Epithelial cell of proximal tubule (primary cell): Measurements from ENCODE around the gene ABL2. TPM values are rescaled to one million over a fixed set of nuclear protein-coding genes. Genes with fewer than 3 reads are reported as not detected.
A peak's percentile ranks its signal among the peaks of the same experiment; 100 is the strongest.

ENCODE experiments used
- DNase-seq: peaks from one replicate; pipeline ENCODE4 v3.0.0-alpha.2; 2011; ENCODE audit warnings: low read depth
- H3K4me3 ChIP-seq: 2 replicates; pipeline ENCODE4 v1.5.1; 2011; ENCODE audit warnings: low read depth, mild to moderate bottlenecking, low read length
- total RNA-seq: library from RNA; depleted of rRNA; stranded (reverse); fragments of >200 nt; gene quantifications from 2 replicates; pipeline ENCODE4 v1.2.3, GENCODE V29; 2015
- TF ChIP-seq, protein P1 (sequence below): conservative IDR thresholded peaks from 2 replicates; pipeline ENCODE4 v1.5.1; 2012; ENCODE audit warnings: low read depth, mild to moderate bottlenecking, low read length

The ABL2 gene
- total RNA-seq, 1 donor from 2014 or later = 12.2 TPM

DNA sequence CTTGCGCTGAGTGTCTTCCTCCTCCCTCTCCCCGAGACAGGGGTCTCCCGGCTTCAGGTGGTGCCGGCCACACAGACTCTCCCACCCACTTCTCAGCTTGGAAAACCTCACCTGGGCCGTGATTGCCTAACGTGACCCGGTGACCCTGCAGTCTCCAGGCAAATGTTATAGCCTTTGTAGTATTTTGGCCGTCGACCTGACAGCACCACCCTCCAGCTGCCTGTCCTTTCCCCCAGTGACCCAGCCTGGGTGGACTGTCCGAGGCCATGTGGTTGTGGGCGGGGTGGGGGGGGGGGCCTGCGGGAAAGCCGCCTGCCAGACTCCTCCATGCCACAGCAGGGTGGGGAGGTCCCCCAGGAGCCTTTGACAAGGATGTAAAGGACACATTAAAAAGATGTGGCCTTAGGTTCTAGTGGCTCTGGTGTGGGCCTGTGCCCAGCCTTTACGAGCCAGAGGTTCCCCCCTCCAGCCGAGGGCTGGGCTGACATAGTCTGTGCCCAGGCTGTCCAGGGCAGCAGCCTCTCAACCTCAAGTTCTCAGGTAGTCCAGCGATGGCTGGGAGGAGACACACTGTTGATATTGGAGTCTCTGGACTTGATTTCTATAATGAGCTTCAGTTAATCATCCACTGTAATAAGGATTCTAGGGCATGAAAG, 139.5 kb downstream of the ABL2 start:
- DNase-seq = no peak
- TF ChIP-seq, protein P1, sequence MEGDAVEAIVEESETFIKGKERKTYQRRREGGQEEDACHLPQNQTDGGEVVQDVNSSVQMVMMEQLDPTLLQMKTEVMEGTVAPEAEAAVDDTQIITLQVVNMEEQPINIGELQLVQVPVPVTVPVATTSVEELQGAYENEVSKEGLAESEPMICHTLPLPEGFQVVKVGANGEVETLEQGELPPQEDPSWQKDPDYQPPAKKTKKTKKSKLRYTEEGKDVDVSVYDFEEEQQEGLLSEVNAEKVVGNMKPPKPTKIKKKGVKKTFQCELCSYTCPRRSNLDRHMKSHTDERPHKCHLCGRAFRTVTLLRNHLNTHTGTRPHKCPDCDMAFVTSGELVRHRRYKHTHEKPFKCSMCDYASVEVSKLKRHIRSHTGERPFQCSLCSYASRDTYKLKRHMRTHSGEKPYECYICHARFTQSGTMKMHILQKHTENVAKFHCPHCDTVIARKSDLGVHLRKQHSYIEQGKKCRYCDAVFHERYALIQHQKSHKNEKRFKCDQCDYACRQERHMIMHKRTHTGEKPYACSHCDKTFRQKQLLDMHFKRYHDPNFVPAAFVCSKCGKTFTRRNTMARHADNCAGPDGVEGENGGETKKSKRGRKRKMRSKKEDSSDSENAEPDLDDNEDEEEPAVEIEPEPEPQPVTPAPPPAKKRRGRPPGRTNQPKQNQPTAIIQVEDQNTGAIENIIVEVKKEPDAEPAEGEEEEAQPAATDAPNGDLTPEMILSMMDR = no peak

GRCh38 chr1:179087665-179088064, 141.8 kb downstream of the ABL2 start:
- H3K4me3 ChIP-seq = no peak overlapping the region
- no peak for DNase-seq
- TF ChIP-seq, protein P1 = no peak

More for the DNA sequence above, 139.5 kb downstream of the ABL2 start:
- no peak overlapping the region for H3K4me3 ChIP-seq

DNA sequence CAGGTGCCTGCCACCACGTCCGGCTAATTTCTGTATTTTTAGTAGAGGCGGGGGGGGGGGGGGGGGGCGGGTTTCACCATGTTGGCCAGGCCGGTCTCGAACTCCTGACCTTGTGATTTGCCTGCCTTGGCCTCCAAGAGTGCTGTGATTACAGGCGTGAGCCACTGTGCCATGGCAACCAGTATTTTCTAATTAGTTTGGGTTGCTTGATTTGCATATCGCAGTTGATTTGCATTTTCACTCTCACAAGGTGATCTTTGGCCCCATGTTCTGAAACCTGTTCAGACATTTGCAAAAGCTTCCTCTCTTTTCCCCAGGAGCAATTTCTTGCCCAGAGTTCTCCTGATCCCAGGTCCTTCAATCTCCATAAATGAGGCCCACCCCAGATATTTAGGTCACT, 145.9 kb downstream of the ABL2 start:
- no peak overlapping the region for H3K4me3 ChIP-seq
- no peak for DNase-seq
- TF ChIP-seq, protein P1 = no peak

- H3K4me3 ChIP-seq = peak overlapping the region; percentile 94
- TF ChIP-seq, protein P1 = no peak
- DNase-seq = no peak
Measured at GRCh38 chr1:179082999-179083335, 146.5 kb downstream of the ABL2 start.

- TF ChIP-seq, protein P1 = no peak
- DNase-seq = no peak
- peak overlapping the region; percentile 94 for H3K4me3 ChIP-seq
Measured at GRCh38 chr1:179082333-179082998, 147.0 kb downstream of the ABL2 start.

- DNase-seq = peak; percentile 31
- TF ChIP-seq, protein P1 = no peak
- H3K4me3 ChIP-seq = peak within 1 kb of the TSS; percentile 94
Measured at GRCh38 chr1:179081687-179082332, 147.7 kb downstream of the ABL2 start, which contains the start of gene TOR3A. Gene TOR3A, plus strand, starts transcription at chr1:179082070. Its CDS starts 59 bp downstream, at chr1:179082129.
